ENCODE measurements around the gene NFIC. TPM values are rescaled to one million over a fixed set of nuclear protein-coding genes. Genes with fewer than 3 reads are reported as not detected.

The NFIC gene
- total and polyA plus RNA-seq, 2 of the 4 experiments (the other 2 are of a cell fraction): 21.9 to 32.1 TPM

- no peak overlapping the region for H4K91ac ChIP-seq (ENCODE audit: insufficient read depth, low read depth, low read length)
- peaks cover 36 to 60% of the 10 kb centered on the region in 2 experiments for H3K79me1 ChIP-seq (ENCODE audit: low read depth in 1 of 2, low read length in 2 of 2)
- in situ Hi-C loops (cut with MboI; ENCODE audit: low sequenced_read_pairs): loop anchor here (5.0 kb wide), 1 partner anchor 102 kb away; no protein-coding TSS in a partner anchor
- peaks cover 8% of the 10 kb centered on the region for H3K4me1 ChIP-seq (ENCODE audit: control insufficient read depth, insufficient read depth, low read length)
- H2AFZ ChIP-seq (replicated peaks; ENCODE audit: low read length, poor library complexity): no peak overlapping the region
- H4K5ac ChIP-seq (ENCODE audit: low read depth, low read length): peak overlapping the region; percentile 91; the same call in 1 of the 2 replicates
- peaks cover 4% of the 10 kb centered on the region; the same call in 1 of the 2 replicates for H3K9me3 ChIP-seq (ENCODE audit: control insufficient read depth, insufficient read depth, low read length)
- H2BK120ac ChIP-seq (ENCODE audit: low read depth, low read length): no peak overlapping the region
- H2AK5ac ChIP-seq (ENCODE audit: low read depth, low read length): peak overlapping the region; percentile 95; the same call in 1 of the 2 replicates
- no peaks in the 10 kb centered on the region for H3K9me1 ChIP-seq (ENCODE audit: insufficient read depth, low read length)
- H3K4ac ChIP-seq (ENCODE audit: low read depth, low read length): peak overlapping the region; percentile 99; the same call in 1 of the 2 replicates
- H2AK9ac ChIP-seq (replicated peaks; ENCODE audit: low read depth, low read length, poor library complexity): peak overlapping the region; percentile 95
- no peak overlapping the region for H2BK5ac ChIP-seq (ENCODE audit: low read depth, low read length, poor library complexity, severe bottlenecking)
- H3K9ac ChIP-seq (ENCODE audit: low read depth, low read length): no peak overlapping the region
- H3K4me3 ChIP-seq (ENCODE audit: insufficient read depth, low read depth, low read length): no peak overlapping the region
- H4K20me1 ChIP-seq (ENCODE audit: insufficient read depth, low read length): peaks cover 14% of the 10 kb centered on the region
- H2BK20ac ChIP-seq (ENCODE audit: low read depth, low read length): no peak overlapping the region
- ChIA-PET CTCF (no interaction called here), POLR2A (ENCODE audit: unreplicated experiment) (no interaction called here)
- H4K8ac ChIP-seq (ENCODE audit: low read depth in 2 of 2, low read length in 2 of 2): peak overlapping the region; percentile 83 to 100; a peak in 2 of 4 replicates
- H3K18ac ChIP-seq (ENCODE audit: low read depth, low read length): no peak overlapping the region
- BruUV-seq (replicated peaks): no TSS peak
- DNase-seq (no peak), ATAC-seq (ENCODE audit: low read depth) (no peak)
- no peaks in the 10 kb centered on the region for H3K27me3 ChIP-seq (ENCODE audit: control insufficient read depth, insufficient read depth, low read length)
- TF ChIP-seq BHLHE40 (IDR thresholded peaks at IDR 0.05; ENCODE audit: low read depth, low read length): no peak
- no peak for TF ChIP-seq CEBPB (IDR thresholded peaks at IDR 0.05; ENCODE audit: low read depth, low read length)
- TF ChIP-seq ELK1 (IDR thresholded peaks at IDR 0.05; ENCODE audit: borderline replicate concordance, low read depth, low read length): no peak
- H2BK15ac ChIP-seq (ENCODE audit: low read depth, low read length): no peak overlapping the region
- dilution Hi-C loops (cut with HindIII; ENCODE audit: low sequenced_read_pairs, unreplicated experiment): no loop called here
- no peak overlapping the region; the same call in 1 of the 2 replicates for H3K27ac ChIP-seq (ENCODE audit: insufficient read depth, low read length)
- WGBS, 2 experiments (ENCODE audit: extremely low coverage in 2 of 2, insufficient read length in 1 of 2): 98% methylated on average over 7 of the region's 11 CpGs; no CpG with 5 or more reads in 1 of the 2 experiments
- H3K56ac ChIP-seq (ENCODE audit: extremely low read depth, insufficient read depth, low read length): no peak overlapping the region
- no peak overlapping the region for H3K23ac ChIP-seq (ENCODE audit: low read depth, low read length)
- no peak overlapping the region for H3K4me2 ChIP-seq (ENCODE audit: low read depth, low read length)
- H3K14ac ChIP-seq (replicated peaks; ENCODE audit: low read depth, low read length): no peak overlapping the region
- H3K36me3 ChIP-seq (ENCODE audit: control insufficient read depth, insufficient read depth, low read length): peaks cover 50% of the 10 kb centered on the region
- intact Hi-C loops (cut with micrococcal nuclease): no loop called here
Observed at GRCh38 chr19:3433805-3434540, 67.6 kb downstream of the NFIC start.
